ENCODE data around the gene NELFCD.
"Not testable (repeated sequence)": the region's sequence is repeated elsewhere in the genome, so short reads cannot be mapped to it uniquely, and the experiment has no call there.

Gene NELFCD

GRCh38 chr20:58980711-58981627 lies at the start of gene NELFCD:
Gene NELFCD (plus strand): TSS chr20:58981256. CDS start chr20:58981310, 54 bp downstream.
- H3K4me3 ChIP-seq (ENCODE audit: low read depth, low read length) = peak within 1 kb of the TSS; percentile 78
- peak; percentile 21 for DNase-seq (ENCODE audit: low read depth)

GRCh38 chr20:58932170-58932569 lies 48.9 kb upstream of the NELFCD start:
- no peak for DNase-seq (ENCODE audit: low read depth)
- no peak overlapping the region for H3K4me3 ChIP-seq (ENCODE audit: low read depth, low read length)

- DNase-seq (ENCODE audit: low read depth) = no peak
Measured at GRCh38 chr20:58938078-58938477, 43.0 kb upstream of the NELFCD start.

GRCh38 chr20:58938541-58938940 lies 42.5 kb upstream of the NELFCD start:
- no peak overlapping the region for H3K4me3 ChIP-seq (ENCODE audit: low read depth, low read length)
- DNase-seq (ENCODE audit: low read depth) = no peak

More at GRCh38 chr20:58938078-58938477, 43.0 kb upstream of the NELFCD start:
- no peak overlapping the region for H3K4me3 ChIP-seq (ENCODE audit: low read depth, low read length)

- no peak for DNase-seq (ENCODE audit: low read depth)
- H3K4me3 ChIP-seq (ENCODE audit: low read depth, low read length) = no peak overlapping the region
Measured at GRCh38 chr20:58941471-58941870, 39.6 kb upstream of the NELFCD start.

- no peak for DNase-seq (ENCODE audit: low read depth)
- H3K4me3 ChIP-seq (ENCODE audit: low read depth, low read length) = no peak overlapping the region
Measured at GRCh38 chr20:58942549-58942948, 38.5 kb upstream of the NELFCD start.

GRCh38 chr20:58944610-58945009 lies 36.4 kb upstream of the NELFCD start:
- no peak overlapping the region for H3K4me3 ChIP-seq (ENCODE audit: low read depth, low read length)
- no peak for DNase-seq (ENCODE audit: low read depth)

- no peak for DNase-seq (ENCODE audit: low read depth)
Measured at GRCh38 chr20:58945965-58946631, 35.0 kb upstream of the NELFCD start.

GRCh38 chr20:58947797-58948388 lies 33.2 kb upstream of the NELFCD start:
- H3K4me3 ChIP-seq (ENCODE audit: low read depth, low read length); DNase-seq (ENCODE audit: low read depth): not testable (repeated sequence)

More at GRCh38 chr20:58945965-58946631, 35.0 kb upstream of the NELFCD start:
- no peak overlapping the region for H3K4me3 ChIP-seq (ENCODE audit: low read depth, low read length)

- no peak for DNase-seq (ENCODE audit: low read depth)
- H3K4me3 ChIP-seq (ENCODE audit: low read depth, low read length) = no peak overlapping the region
Measured at GRCh38 chr20:58950603-58951002, 30.5 kb upstream of the NELFCD start.

GRCh38 chr20:58953050-58953449 lies 28.0 kb upstream of the NELFCD start:
- DNase-seq (ENCODE audit: low read depth) = no peak
- H3K4me3 ChIP-seq (ENCODE audit: low read depth, low read length) = no peak overlapping the region

GRCh38 chr20:58956078-58956477 lies 25.0 kb upstream of the NELFCD start:
- no peak overlapping the region for H3K4me3 ChIP-seq (ENCODE audit: low read depth, low read length)
- no peak for DNase-seq (ENCODE audit: low read depth)

- DNase-seq (ENCODE audit: low read depth) = no peak
- H3K4me3 ChIP-seq (ENCODE audit: low read depth, low read length) = no peak overlapping the region
Measured at GRCh38 chr20:58959652-58960051, 21.4 kb upstream of the NELFCD start.

- H3K4me3 ChIP-seq (ENCODE audit: low read depth, low read length) = no peak overlapping the region
- no peak for DNase-seq (ENCODE audit: low read depth)
Measured at GRCh38 chr20:58963060-58963584, 17.9 kb upstream of the NELFCD start.

- H3K4me3 ChIP-seq (ENCODE audit: low read depth, low read length); DNase-seq (ENCODE audit: low read depth): not testable (repeated sequence)
Measured at GRCh38 chr20:58963922-58964321, 17.1 kb upstream of the NELFCD start.

GRCh38 chr20:58965270-58966064 lies 15.6 kb upstream of the NELFCD start:
- no peak overlapping the region for H3K4me3 ChIP-seq (ENCODE audit: low read depth, low read length)
- DNase-seq (ENCODE audit: low read depth) = no peak

- no peak for DNase-seq (ENCODE audit: low read depth)
- H3K4me3 ChIP-seq (ENCODE audit: low read depth, low read length) = no peak overlapping the region
Measured at GRCh38 chr20:58967652-58968429, 13.2 kb upstream of the NELFCD start.

GRCh38 chr20:58969439-58969838 lies 11.6 kb upstream of the NELFCD start:
- DNase-seq (ENCODE audit: low read depth) = no peak
- no peak overlapping the region for H3K4me3 ChIP-seq (ENCODE audit: low read depth, low read length)

Data from skeletal muscle cell (primary cell).